CD4-positive, alpha-beta T cell treated with Interleukin-1 beta for 1 hour (primary cell): ENCODE measurements around the gene HRH1.
"Not testable (repeated sequence)": the region's sequence is repeated elsewhere in the genome, so short reads cannot be mapped to it uniquely, and the experiment has no call there.

Experiments used
- DNase-seq, 2 donors: peaks; one replicate each; pipeline ENCODE4 v3.0.0-alpha.2; 2020 to 2022

Gene HRH1

GRCh38 chr3:11211531-11212298, 57.4 kb downstream of the HRH1 start:
- no peak for DNase-seq

GRCh38 chr3:11212299-11212608, 58.0 kb downstream of the HRH1 start:
- no peak for DNase-seq

GRCh38 chr3:11212784-11213183, 58.5 kb downstream of the HRH1 start:
- no peak for DNase-seq

- DNase-seq = no peak
Measured at GRCh38 chr3:11213810-11214450, 59.6 kb downstream of the HRH1 start.

- no peak for DNase-seq
Measured at GRCh38 chr3:11214451-11214978, 60.2 kb downstream of the HRH1 start.

- not testable (repeated sequence) for DNase-seq
Measured at GRCh38 chr3:11217370-11217769, 63.1 kb downstream of the HRH1 start.

- DNase-seq = no peak
Measured at GRCh38 chr3:11220230-11220629, 65.9 kb downstream of the HRH1 start.

- no peak for DNase-seq
Measured at GRCh38 chr3:11221818-11222415, 67.6 kb downstream of the HRH1 start.

- DNase-seq = no peak
Measured at GRCh38 chr3:11224010-11224409, 69.7 kb downstream of the HRH1 start.

GRCh38 chr3:11224870-11225229, 70.6 kb downstream of the HRH1 start:
- no peak for DNase-seq

GRCh38 chr3:11226042-11226370, 71.7 kb downstream of the HRH1 start:
- DNase-seq = no peak

GRCh38 chr3:11228041-11228440, 73.7 kb downstream of the HRH1 start:
- DNase-seq = no peak

- DNase-seq = no peak
Measured at GRCh38 chr3:11230125-11230524, 75.8 kb downstream of the HRH1 start.

GRCh38 chr3:11230832-11231231, 76.5 kb downstream of the HRH1 start:
- no peak for DNase-seq

- DNase-seq = no peak
Measured at GRCh38 chr3:11235385-11235784, 81.1 kb downstream of the HRH1 start.

- peak; percentile 71 to 78 for DNase-seq
Measured at GRCh38 chr3:11236588-11237461, 82.5 kb downstream of the HRH1 start.

- no peak for DNase-seq
Measured at GRCh38 chr3:11238060-11238459, 83.8 kb downstream of the HRH1 start.

GRCh38 chr3:11238880-11239279, 84.6 kb downstream of the HRH1 start:
- no peak for DNase-seq

GRCh38 chr3:11239796-11240195, 85.5 kb downstream of the HRH1 start:
- DNase-seq = no peak

- no peak for DNase-seq
Measured at GRCh38 chr3:11240496-11240895, 86.2 kb downstream of the HRH1 start.

- no peak for DNase-seq
Measured at GRCh38 chr3:11244121-11244677, 89.9 kb downstream of the HRH1 start.

- DNase-seq = no peak
Measured at GRCh38 chr3:11245276-11245675, 91.0 kb downstream of the HRH1 start.
